ENCODE measurements around the gene NR5A2.

Gene NR5A2

DNA sequence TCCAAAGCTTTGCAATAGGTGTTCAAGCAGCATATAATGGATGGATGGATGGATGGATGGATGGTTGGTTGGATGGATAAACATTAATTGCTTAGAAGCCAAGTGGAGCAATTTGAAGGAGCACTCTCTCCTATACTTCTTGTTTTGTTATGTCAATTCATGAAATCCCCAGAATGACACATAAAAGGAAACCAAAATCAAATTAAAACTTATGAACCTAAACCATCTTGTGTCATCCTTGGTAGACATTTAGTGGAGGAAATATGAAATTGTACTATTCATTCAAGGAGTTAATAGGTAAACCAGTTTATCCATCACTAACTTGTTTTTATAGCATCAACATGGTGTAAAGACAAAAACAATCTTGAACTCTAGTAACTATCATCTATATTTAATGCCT lies 122.5 kb downstream of the NR5A2 start:
- DNase-seq (ENCODE audit: low spot score in 2 of 2) (no peak), ATAC-seq (no peak)
- H3K36me3 Mint-ChIP-seq: no peaks in the 10 kb centered on the region
- H3K9me3 Mint-ChIP-seq: no peaks in the 10 kb centered on the region
- peak overlapping the region; percentile 86 for H3K27ac Mint-ChIP-seq
- H3K4me3 Mint-ChIP-seq: peak overlapping the region; percentile 18
- peaks cover 30% of the 10 kb centered on the region for H3K4me1 Mint-ChIP-seq

DNA sequence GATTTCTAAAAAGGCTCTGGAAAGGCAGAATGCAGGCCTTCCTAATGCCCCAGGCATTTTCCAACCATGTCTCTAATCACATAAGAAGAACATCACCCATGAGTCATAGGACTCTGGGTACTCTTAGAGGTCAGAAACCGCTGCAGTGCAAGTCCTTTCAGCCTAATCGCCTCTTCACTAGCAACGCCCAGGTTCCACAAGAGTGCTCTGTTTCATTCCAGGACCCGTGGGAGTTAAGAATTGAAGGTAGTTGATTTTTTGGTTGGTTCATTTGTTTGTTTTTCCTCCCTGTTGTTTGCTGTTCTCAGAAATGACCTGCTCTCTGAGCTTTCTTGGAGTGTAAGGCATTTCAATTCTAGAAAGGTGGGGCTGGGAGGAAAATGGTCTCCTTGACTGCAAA lies 123.2 kb downstream of the NR5A2 start:
- DNase-seq (ENCODE audit: low spot score in 2 of 2) (no peak), ATAC-seq (peak; percentile 62)
- H3K9me3 Mint-ChIP-seq: no peaks in the 10 kb centered on the region
- H3K4me3 Mint-ChIP-seq: peak overlapping the region; percentile 18
- H3K27ac Mint-ChIP-seq: peak overlapping the region; percentile 86
- H3K4me1 Mint-ChIP-seq: peaks cover 30% of the 10 kb centered on the region
- no peaks in the 10 kb centered on the region for H3K36me3 Mint-ChIP-seq

DNA sequence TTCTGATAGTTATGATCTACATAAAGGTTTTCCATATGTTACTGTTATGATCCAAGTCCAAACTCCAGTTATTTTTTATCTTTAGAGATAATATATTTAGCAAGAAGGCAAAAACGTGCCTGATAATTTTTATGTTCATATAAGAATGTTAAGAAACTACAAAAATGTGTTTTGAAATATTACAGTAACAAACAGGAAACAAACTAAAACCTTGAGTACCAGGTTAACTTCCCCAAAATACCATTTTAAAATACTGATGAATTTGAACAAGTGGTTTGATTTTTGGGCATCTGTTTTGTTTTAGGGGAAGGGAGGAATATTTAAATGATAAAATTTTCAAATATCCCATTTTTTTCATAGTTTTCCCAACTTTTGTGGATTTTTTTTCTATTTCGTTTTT lies 124.8 kb downstream of the NR5A2 start:
- no peaks in the 10 kb centered on the region for H3K9me3 Mint-ChIP-seq
- no peak overlapping the region for H3K4me3 Mint-ChIP-seq
- no peak for DNase-seq (ENCODE audit: low spot score in 2 of 2)
- peaks cover 30% of the 10 kb centered on the region for H3K4me1 Mint-ChIP-seq
- ATAC-seq: no peak
- H3K27ac Mint-ChIP-seq: no peak overlapping the region
- no peaks in the 10 kb centered on the region for H3K36me3 Mint-ChIP-seq

DNA sequence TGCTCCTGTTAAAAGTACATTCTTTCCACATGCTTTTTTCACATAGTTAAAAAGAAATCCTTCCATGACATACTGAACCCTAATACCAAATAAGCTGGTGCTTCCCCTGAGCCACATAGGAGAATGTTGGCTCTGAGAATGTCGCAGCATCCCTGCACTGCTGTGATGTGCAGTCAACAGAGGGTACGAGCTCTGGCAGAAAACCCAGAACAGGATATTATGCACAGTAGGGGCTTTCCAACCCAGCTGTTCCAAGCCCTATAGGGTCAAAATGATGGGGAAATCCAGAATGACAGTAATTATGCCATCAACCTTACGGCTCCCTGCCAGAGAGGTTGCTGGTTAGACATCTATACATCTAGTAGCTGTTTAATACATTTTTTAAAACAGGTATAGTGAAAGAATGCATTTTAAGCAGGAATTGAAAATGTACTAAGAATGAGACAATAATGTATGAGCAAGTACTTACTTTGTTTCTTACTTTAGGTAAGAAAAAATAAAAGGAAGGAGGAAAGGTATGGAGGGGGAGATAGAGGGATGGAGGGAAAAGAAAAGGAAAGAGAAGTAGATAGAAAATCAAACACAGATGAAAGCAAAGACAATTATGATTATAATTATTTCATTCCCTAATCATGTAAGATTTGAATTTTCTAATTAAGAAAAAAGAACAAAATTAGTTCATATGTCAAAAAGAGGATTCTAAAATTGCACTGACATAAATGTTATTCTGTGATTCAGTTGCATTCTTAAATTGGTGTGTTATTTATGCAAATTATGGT lies 126.0 kb downstream of the NR5A2 start:
- ATAC-seq (peak; percentile 87), DNase-seq (ENCODE audit: low spot score in 2 of 2) (peak; percentile 17 to 73)
- Mint-ChIP-seq H3K4me1 (peaks cover 30% of the 10 kb centered on the region), H3K4me3 (peak overlapping the region; percentile 59), H3K27ac (peak overlapping the region; percentile 75), H3K36me3 (no peaks in the 10 kb centered on the region), H3K9me3 (no peaks in the 10 kb centered on the region)

DNA sequence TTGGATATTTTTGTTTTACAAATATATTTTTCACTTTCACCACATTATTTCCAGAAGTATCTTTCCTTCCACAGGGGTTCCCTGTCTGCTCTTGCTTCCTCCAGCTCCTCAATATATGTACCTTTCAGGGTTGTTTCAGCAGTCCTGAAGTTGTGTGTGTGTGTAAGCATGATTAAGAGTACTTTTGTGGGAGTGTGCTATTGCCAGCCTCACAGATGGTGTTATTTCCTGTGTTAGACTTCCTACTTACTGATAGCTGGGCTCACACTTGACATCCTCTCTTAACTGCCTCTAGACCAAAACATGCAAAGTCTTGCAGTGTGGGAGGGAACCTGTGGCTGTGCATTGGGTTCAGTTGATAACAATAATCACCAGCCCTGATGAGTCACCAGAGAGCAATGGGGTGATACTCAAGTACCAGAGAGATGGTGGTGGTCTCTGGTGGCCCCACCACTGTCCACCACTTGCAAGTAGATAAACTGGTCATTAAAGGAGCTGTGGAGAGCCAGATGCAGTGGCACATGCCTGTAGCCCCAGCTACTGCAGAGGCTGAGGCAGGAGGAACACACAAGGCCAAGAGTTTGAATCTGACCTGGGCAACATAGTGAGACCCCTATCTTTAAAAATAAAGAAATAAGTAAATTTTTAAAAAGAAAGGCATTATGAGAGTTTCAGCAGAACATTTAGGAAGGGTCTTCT lies 126.7 kb downstream of the NR5A2 start:
- Mint-ChIP-seq H3K4me1 (peaks cover 30% of the 10 kb centered on the region), H3K27ac (peak overlapping the region; percentile 75), H3K36me3 (no peaks in the 10 kb centered on the region), H3K4me3 (peak overlapping the region; percentile 59), H3K9me3 (no peaks in the 10 kb centered on the region)
- DNase-seq (ENCODE audit: low spot score in 2 of 2) (peak; percentile 31 to 78), ATAC-seq (peak; percentile 92)

DNA sequence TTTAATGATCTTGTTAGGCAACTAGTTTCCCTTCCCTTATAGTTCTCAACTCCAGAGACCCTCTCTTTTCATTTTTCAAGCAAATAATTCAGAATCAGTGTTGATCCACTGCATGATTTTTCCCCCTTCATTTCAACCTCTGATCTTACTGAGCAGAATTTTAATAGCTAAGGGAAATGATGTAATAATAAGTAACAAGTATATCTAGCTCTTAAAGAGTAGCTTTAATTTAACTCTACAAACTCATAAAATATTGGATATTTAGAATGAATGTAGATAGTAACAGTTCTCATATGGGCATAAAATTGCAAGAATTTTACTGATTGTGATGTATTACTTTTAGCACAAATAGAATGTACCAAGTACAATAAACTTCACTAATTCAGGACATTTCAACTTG lies 130.2 kb downstream of the NR5A2 start:
- no peak for ATAC-seq
- no peaks in the 10 kb centered on the region for H3K36me3 Mint-ChIP-seq
- no peaks in the 10 kb centered on the region for H3K9me3 Mint-ChIP-seq
- no peak overlapping the region for H3K27ac Mint-ChIP-seq
- peaks cover 19% of the 10 kb centered on the region for H3K4me1 Mint-ChIP-seq
- H3K4me3 Mint-ChIP-seq: no peak overlapping the region
- DNase-seq (ENCODE audit: low spot score in 2 of 2): no peak

DNA sequence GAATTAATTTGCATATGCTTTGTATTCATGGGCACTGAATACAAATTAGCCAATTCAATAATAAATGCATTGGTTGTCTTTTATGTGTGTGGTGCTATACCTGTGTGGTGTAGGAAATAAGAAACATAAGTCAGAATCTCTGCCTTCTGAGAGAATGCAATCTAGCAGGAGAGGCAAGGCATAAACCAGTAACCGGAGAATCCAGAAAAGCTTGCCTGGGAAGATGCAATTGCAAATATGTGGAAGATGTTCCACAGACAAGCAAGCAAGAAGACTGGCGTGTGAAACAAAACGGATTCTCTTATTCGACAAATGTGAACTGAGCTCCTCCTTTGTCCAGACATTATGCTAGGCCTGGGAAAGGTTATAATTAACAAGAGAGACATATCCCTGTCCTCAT lies 134.3 kb downstream of the NR5A2 start:
- Mint-ChIP-seq H3K9me3 (no peaks in the 10 kb centered on the region), H3K36me3 (no peaks in the 10 kb centered on the region), H3K4me3 (no peak overlapping the region), H3K4me1 (no peaks in the 10 kb centered on the region), H3K27ac (no peak overlapping the region)
- DNase-seq (ENCODE audit: low spot score in 2 of 2) (no peak), ATAC-seq (no peak)

DNA sequence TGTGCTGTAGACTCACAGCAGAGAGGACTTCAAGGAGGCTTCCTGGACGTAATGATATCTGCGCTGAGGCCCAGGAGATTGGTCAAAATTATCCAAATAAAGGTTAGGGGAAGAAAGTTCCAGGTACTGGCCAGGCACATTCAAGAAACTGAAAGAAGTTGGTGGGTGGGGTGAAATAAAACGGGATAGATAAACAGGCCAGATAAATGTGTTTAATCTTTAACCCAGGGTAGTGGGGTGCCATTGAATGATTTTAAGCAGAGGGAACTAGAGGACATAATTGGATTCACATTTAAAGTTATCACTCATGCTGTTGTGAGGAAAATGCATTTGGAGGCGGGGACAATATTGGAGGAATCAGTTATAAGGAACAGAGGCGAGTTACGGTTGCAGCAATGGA lies 134.7 kb downstream of the NR5A2 start:
- ATAC-seq (no peak), DNase-seq (ENCODE audit: low spot score in 2 of 2) (no peak)
- Mint-ChIP-seq H3K27ac (no peak overlapping the region), H3K36me3 (no peaks in the 10 kb centered on the region), H3K9me3 (no peaks in the 10 kb centered on the region), H3K4me3 (no peak overlapping the region), H3K4me1 (no peaks in the 10 kb centered on the region)

DNA sequence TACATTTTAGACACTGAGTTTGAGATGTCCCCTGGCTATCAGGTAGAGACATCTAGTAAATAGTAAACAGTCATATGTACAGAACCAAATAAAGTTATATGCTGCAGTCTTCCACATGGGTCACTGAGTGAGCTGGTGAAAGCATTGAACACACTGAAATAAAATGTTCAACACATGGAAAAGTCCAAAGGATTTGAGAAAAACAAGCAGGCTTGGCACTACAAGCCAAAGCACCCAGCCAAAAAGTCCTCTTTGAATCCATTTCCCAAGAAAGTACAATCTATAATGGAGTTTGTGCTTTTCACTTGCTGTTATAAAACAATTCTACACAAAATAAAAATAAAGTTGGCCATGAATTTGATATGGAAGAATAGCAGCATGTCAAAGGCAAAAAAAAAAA lies 135.4 kb downstream of the NR5A2 start:
- H3K4me1 Mint-ChIP-seq: no peaks in the 10 kb centered on the region
- ATAC-seq (no peak), DNase-seq (ENCODE audit: low spot score in 2 of 2) (no peak)
- no peak overlapping the region for H3K4me3 Mint-ChIP-seq
- no peaks in the 10 kb centered on the region for H3K9me3 Mint-ChIP-seq
- no peaks in the 10 kb centered on the region for H3K36me3 Mint-ChIP-seq
- H3K27ac Mint-ChIP-seq: no peak overlapping the region

DNA sequence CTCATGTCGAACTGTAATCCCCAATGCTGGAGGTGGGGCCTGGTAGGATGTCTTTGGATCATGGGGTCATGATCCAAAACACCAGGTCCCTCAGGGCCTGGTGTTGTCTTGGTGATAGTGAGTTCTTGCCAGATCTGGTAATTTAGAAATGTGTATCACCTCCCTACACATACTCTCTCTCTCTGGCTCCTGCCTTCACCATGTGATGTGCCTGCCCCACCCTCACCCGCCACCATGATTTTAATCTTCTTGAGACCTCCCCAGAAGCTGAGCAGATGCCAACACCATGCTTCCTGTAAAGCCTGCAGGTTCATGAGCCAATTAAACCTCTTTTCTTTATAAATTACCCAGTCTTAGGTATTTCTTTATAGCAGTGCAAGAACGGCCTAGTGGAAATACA lies 136.4 kb downstream of the NR5A2 start:
- Mint-ChIP-seq H3K27ac (no peak overlapping the region), H3K4me1 (no peaks in the 10 kb centered on the region), H3K36me3 (no peaks in the 10 kb centered on the region)

DNA sequence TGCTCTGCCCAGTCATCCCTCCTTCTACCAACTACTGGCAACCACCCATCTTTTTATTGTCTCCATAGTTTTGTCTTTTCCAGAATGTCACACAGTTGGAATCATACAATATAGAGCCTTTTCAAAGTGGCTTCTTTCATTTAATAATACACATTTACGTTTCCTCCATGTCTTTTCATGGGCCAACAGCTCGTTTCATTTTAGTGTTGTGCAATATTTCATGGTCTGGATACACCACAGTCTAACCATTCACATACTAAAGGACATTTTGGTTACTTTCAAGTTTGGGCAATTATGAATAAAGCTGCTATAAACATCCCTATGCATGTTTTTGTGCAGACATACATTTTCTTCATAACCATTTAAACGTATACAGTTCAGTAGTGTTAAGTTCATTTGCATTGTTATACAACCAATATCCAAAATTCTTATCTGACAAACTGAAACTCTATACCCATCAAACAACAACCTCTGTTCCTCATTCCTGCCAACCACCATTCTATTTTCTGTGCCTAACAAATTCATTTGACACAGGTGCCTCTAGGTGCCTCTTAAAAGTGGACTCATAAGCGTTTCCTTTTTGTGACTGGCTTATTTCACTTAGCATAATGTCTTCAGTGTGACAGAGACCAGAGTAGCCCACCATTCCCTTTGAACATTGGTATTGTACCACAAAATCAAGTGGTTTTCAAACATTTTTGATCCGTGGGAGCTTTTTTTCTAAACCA lies 138.1 kb downstream of the NR5A2 start:
- ATAC-seq (no peak), DNase-seq (ENCODE audit: low spot score in 2 of 2) (no peak)
- H3K9me3 Mint-ChIP-seq: no peaks in the 10 kb centered on the region
- no peak overlapping the region for H3K4me3 Mint-ChIP-seq
- no peak overlapping the region for H3K27ac Mint-ChIP-seq
- no peaks in the 10 kb centered on the region for H3K36me3 Mint-ChIP-seq
- H3K4me1 Mint-ChIP-seq: no peaks in the 10 kb centered on the region

More for the DNA sequence above, 136.4 kb downstream of the NR5A2 start:
- no peak overlapping the region for H3K4me3 Mint-ChIP-seq
- ATAC-seq (no peak), DNase-seq (ENCODE audit: low spot score in 2 of 2) (no peak)
- no peaks in the 10 kb centered on the region for H3K9me3 Mint-ChIP-seq

DNA sequence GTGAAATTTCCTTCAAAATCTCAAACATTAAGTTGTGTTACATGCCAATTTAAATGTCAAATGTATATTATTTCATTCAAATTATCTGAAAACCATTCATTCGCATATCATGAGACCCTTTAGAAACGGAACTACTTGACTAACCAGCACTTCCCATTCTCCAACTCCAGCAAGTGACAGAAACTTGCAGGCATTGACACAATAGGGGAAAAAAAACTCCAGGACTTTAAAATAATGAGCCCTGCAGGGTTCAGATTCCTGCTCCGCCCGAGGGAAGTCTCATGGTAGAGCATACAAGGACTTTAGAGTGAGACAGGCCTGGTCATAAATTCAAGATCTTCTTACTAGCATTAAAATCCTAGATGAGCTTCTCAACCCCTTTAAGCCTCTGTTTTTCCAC lies 138.9 kb downstream of the NR5A2 start:
- ATAC-seq (no peak), DNase-seq (ENCODE audit: low spot score in 2 of 2) (no peak)
- Mint-ChIP-seq H3K4me3 (no peak overlapping the region), H3K4me1 (no peaks in the 10 kb centered on the region), H3K9me3 (no peaks in the 10 kb centered on the region), H3K36me3 (no peaks in the 10 kb centered on the region), H3K27ac (no peak overlapping the region)

DNA sequence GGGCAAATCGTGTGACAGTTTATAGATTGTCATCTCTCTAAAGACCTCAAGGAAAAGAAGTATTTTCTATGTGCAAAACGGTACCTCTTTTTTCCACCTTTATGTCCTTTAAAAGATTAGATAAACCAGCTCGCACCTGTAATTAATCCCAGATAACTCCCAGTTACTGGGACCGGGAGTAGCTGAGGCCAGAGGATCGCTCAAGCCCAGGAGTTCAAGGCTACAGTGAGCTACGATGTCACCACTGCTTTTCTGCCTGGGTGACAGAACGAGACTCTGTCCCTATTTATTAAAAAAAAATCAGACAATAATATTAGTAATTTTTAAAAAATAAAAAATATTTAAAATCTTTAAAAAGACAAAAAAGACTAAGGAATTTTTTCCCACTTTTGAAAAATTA lies 141.4 kb downstream of the NR5A2 start:
- Mint-ChIP-seq H3K27ac (no peak overlapping the region), H3K4me1 (no peaks in the 10 kb centered on the region), H3K4me3 (no peak overlapping the region), H3K36me3 (no peaks in the 10 kb centered on the region), H3K9me3 (no peaks in the 10 kb centered on the region)
- DNase-seq (ENCODE audit: low spot score in 2 of 2) (no peak), ATAC-seq (no peak)

DNA sequence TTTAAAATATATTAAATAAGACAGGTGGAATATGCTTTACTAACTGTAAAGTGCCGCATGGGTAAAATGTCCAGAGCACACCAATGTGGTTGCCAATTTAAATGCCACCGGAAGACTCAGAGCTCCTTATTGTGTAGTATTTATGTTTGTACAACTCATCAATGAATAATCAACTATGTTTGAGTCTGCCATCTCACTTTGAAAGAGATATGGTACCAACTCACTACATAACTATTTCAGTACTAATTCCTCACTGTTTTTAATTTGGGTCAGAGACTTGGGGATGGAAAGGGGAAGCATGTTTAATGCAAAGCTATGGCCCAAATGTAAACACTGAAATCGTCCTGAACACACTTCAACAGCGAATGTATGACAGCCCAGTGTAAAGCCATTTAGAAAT lies 144.8 kb downstream of the NR5A2 start:
- no peak overlapping the region for H3K27ac Mint-ChIP-seq
- DNase-seq (ENCODE audit: low spot score in 2 of 2) (no peak), ATAC-seq (no peak)
- no peaks in the 10 kb centered on the region for H3K36me3 Mint-ChIP-seq
- no peaks in the 10 kb centered on the region for H3K9me3 Mint-ChIP-seq
- peaks cover 7% of the 10 kb centered on the region for H3K4me1 Mint-ChIP-seq
- H3K4me3 Mint-ChIP-seq: no peak overlapping the region

DNA sequence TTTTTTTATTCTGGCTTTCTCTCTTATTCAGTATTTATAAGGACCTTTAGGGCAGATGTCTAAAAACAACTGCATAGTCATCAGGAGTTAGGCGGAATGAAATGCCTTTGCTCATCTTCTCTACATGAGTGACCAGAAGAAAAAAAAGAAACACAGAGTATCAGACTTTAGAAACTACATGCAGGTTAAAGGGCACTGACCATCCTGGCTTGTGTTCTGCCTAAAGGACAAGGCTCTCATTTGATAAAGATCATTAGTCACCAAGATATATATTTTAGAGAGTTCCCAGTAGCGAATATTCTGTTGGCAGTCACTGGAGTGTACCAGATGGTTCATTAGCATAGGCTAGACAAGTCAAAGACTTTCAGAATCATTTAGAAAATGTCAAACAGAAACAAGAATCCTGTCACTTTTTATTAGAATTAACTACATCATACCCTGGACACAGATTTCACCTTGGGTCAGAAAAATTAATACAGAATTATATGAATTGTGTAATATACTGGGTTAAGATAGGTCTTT lies 145.6 kb downstream of the NR5A2 start:
- ATAC-seq: no peak
- no peaks in the 10 kb centered on the region for H3K36me3 Mint-ChIP-seq
- no peak overlapping the region for H3K4me3 Mint-ChIP-seq

More for the DNA sequence above, 145.6 kb downstream of the NR5A2 start:
- DNase-seq (ENCODE audit: low spot score in 2 of 2): no peak
- H3K9me3 Mint-ChIP-seq: no peaks in the 10 kb centered on the region
- H3K4me1 Mint-ChIP-seq: peaks cover 7% of the 10 kb centered on the region
- H3K27ac Mint-ChIP-seq: no peak overlapping the region
